ENCODE measurements around the gene ADH1A. TPM values are rescaled to one million over a fixed set of nuclear protein-coding genes. Genes with fewer than 3 reads are reported as not detected.
A peak's percentile ranks its signal among the peaks of the same experiment; 100 is the strongest.

Gene ADH1A
- total and polyA plus RNA-seq, 10 donors = 0.25 to 1.2 TPM; not detected in 8

DNA sequence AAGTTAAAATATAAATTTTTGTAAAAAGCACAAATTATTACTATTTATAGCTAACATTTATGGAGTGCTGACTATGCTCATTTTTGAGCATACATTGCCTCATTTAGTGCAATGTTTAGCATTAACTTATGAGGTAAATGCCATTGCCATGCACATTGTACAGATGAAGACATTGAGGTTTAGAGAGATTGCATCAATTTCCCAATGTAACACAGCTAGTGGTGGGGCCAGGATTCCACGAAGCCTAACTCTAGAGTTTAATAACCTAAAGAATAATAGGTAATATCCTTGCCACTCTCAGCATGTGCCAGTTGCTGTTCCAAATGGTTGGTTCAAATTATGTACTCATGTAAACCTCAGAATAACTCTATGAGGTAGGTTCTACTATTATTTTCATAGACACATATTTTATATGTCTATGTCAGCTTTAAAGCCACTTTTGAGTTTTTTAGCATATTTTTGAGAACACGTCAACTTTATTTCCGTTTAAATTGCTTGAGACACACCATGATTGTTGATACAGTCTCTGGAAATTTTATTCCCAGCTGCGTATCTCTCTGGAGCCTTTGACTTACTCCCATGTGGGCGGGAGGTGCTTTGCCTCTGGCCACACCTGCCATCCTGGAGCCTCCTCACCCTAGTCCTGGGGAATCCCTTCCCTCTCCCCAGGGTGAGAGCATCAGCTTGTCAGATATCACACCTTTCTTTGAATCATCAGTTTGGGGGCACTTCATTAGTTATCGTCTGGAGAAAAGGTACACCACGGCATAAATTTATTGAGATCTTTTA, 10.8 kb upstream of the ADH1A start:
- Histone ChIP-seq H3K4me1 (no peaks in the 10 kb centered on the region), H3K27me3 (replicated peaks in 1 of 7) (no peaks in the 10 kb centered on the region), H3K36me3 (no peaks in the 10 kb centered on the region), H3K27ac (peak overlapping the region in 7 of 8 donors; percentile 33 to 58 (median 44)), H3K4me3 (no peak overlapping the region), H3K9me3 (peaks cover 0 to 28% (median 7%) of the 10 kb centered on the region in 8 donors)
- TF ChIP-seq, protein P1, sequence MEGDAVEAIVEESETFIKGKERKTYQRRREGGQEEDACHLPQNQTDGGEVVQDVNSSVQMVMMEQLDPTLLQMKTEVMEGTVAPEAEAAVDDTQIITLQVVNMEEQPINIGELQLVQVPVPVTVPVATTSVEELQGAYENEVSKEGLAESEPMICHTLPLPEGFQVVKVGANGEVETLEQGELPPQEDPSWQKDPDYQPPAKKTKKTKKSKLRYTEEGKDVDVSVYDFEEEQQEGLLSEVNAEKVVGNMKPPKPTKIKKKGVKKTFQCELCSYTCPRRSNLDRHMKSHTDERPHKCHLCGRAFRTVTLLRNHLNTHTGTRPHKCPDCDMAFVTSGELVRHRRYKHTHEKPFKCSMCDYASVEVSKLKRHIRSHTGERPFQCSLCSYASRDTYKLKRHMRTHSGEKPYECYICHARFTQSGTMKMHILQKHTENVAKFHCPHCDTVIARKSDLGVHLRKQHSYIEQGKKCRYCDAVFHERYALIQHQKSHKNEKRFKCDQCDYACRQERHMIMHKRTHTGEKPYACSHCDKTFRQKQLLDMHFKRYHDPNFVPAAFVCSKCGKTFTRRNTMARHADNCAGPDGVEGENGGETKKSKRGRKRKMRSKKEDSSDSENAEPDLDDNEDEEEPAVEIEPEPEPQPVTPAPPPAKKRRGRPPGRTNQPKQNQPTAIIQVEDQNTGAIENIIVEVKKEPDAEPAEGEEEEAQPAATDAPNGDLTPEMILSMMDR (IDR thresholded peaks at IDR 0.05 in 8 of 11, conservative IDR thresholded peaks at IDR 0.05 in 3 of 11) = no peak
- no peak for TF ChIP-seq POLR2A (IDR thresholded peaks at IDR 0.05)
- TF ChIP-seq POLR2AphosphoS5 (IDR thresholded peaks at IDR 0.05) = no peak
- DNase-seq = no peak
- WGBS, 5 donors = 69 to 85% (median 81%) methylated on average over 7 of the region's 7 CpGs
- intact Hi-C loops (cut with DNase I; ENCODE audit: low total_unique reads) = no loop called here

- peak in 1 of 3 donors; percentile 67 for TF ChIP-seq POLR2AphosphoS5 (IDR thresholded peaks at IDR 0.05)
- no peak for TF ChIP-seq POLR2A (IDR thresholded peaks at IDR 0.05)
- H3K36me3 ChIP-seq = no peaks in the 10 kb centered on the region
- 64 to 75% (median 71%) methylated on average over 4 of the region's 4 CpGs for WGBS, 5 donors
- intact Hi-C loops (cut with DNase I; ENCODE audit: low total_unique reads) = no loop called here
- peaks cover 0 to 31% (median 7%) of the 10 kb centered on the region in 8 donors for H3K9me3 ChIP-seq
- no peak overlapping the region for H3K4me3 ChIP-seq
- DNase-seq = no peak
- no peaks in the 10 kb centered on the region for H3K4me1 ChIP-seq
- H3K27ac ChIP-seq = peak overlapping the region in 1 of 8 donors; percentile 55
- H3K27me3 ChIP-seq (replicated peaks in 1 of 7) = no peaks in the 10 kb centered on the region
These were observed 10.1 kb upstream of the ADH1A start for GRCh38 chr4:99300934-99301333.

- no peak for DNase-seq
- H3K4me3 ChIP-seq = no peak overlapping the region
- intact Hi-C loops (cut with DNase I; ENCODE audit: low total_unique reads) = no loop called here
- H3K36me3 ChIP-seq = no peaks in the 10 kb centered on the region
- TF ChIP-seq, protein P1 (IDR thresholded peaks at IDR 0.05 in 8 of 11, conservative IDR thresholded peaks at IDR 0.05 in 3 of 11) = no peak
- TF ChIP-seq POLR2A (IDR thresholded peaks at IDR 0.05) = no peak
- TF ChIP-seq POLR2AphosphoS5 (IDR thresholded peaks at IDR 0.05) = no peak
- no peaks in the 10 kb centered on the region for H3K4me1 ChIP-seq
- WGBS, 5 donors = 76 to 92% (median 85%) methylated on average over 3 to 5 of the region's 5 CpGs
- H3K27me3 ChIP-seq (replicated peaks in 1 of 7) = no peaks in the 10 kb centered on the region
- H3K9me3 ChIP-seq = peaks cover 0 to 44% (median 9%) of the 10 kb centered on the region in 8 donors
- H3K27ac ChIP-seq = no peak overlapping the region
These were observed 2.6 kb upstream of the ADH1A start for GRCh38 chr4:99293357-99293756.

- H3K27ac ChIP-seq = no peak overlapping the region
- DNase-seq = no peak
- H3K4me3 ChIP-seq = no peak overlapping the region
- TF ChIP-seq, protein P1 (IDR thresholded peaks at IDR 0.05 in 8 of 11, conservative IDR thresholded peaks at IDR 0.05 in 3 of 11) = no peak
- TF ChIP-seq POLR2A (IDR thresholded peaks at IDR 0.05) = no peak
- TF ChIP-seq POLR2AphosphoS5 (IDR thresholded peaks at IDR 0.05) = no peak
- H3K36me3 ChIP-seq = no peaks in the 10 kb centered on the region
- H3K27me3 ChIP-seq (replicated peaks in 1 of 7) = no peaks in the 10 kb centered on the region
- no peaks in the 10 kb centered on the region for H3K9me3 ChIP-seq
- no peaks in the 10 kb centered on the region for H3K4me1 ChIP-seq
- intact Hi-C loops (cut with DNase I; ENCODE audit: low total_unique reads) = no loop called here
These were observed 5.4 kb downstream of the ADH1A start for GRCh38 chr4:99285387-99285786.

All from spleen (tissue), 11 donors.